Neuronal stem cell (in vitro differentiated cells): ENCODE results near the gene SLMAP.

Experiments
- DNase-seq: peaks from one replicate; pipeline ENCODE4 v3.0.0-alpha.2; 2013; ENCODE audit warnings: low spot score
- H2AFZ ChIP-seq: one replicate; pipeline ENCODE4 v1.6.1; 2013; ENCODE audit warnings: mild to moderate bottlenecking, low read length, inconsistent platforms
- H2AK5ac ChIP-seq: 2 replicates; pipeline ENCODE4 v1.6.1; 2013; ENCODE audit warnings: low read depth, mild to moderate bottlenecking, inconsistent platforms, low read length, moderate library complexity, mixed read lengths
- H2BK120ac ChIP-seq: 2 replicates; pipeline ENCODE4 v1.6.1; 2013; ENCODE audit warnings: low read depth, mild to moderate bottlenecking, inconsistent platforms, low read length, moderate library complexity, mixed read lengths
- H2BK12ac ChIP-seq: one replicate; pipeline ENCODE4 v1.6.1; 2013; ENCODE audit warnings: low read length, inconsistent platforms
- H2BK15ac ChIP-seq: 2 replicates; pipeline ENCODE4 v1.6.1; 2013; ENCODE audit warnings: mild to moderate bottlenecking, low read length, inconsistent platforms, mixed read lengths
- H2BK5ac ChIP-seq: one replicate; pipeline ENCODE4 v1.6.1; 2013; ENCODE audit warnings: inconsistent platforms, mild to moderate bottlenecking, low read length, moderate library complexity
- H3K14ac ChIP-seq: one replicate; pipeline ENCODE4 v1.6.1; 2013; ENCODE audit warnings: low read length, inconsistent platforms
- H3K18ac ChIP-seq: 2 replicates; pipeline ENCODE4 v1.6.1; 2013; ENCODE audit warnings: low read length, inconsistent platforms
- H3K23ac ChIP-seq: 2 replicates; pipeline ENCODE4 v1.6.1; 2013; ENCODE audit warnings: low read depth, mild to moderate bottlenecking, mixed read lengths, low read length, inconsistent platforms; ENCODE audit not compliant: poor library complexity
- H3K27ac ChIP-seq: replicated peaks from 3 replicates; pipeline ENCODE4 v1.5.1; 2013; ENCODE audit warnings: low read length, inconsistent platforms
- H3K27me3 ChIP-seq, 3 experiments: 2 replicates each; pipeline ENCODE4 v1.6.1; 2013; ENCODE audit warnings: low read length in 3 of 3, mild to moderate bottlenecking in 2 of 3, inconsistent platforms in 1 of 3, low read depth in 1 of 3, mixed read lengths in 1 of 3, moderate library complexity in 1 of 3; ENCODE audit not compliant: control insufficient read depth in 3 of 3, insufficient read depth in 3 of 3
- H3K36me3 ChIP-seq, 2 donors: replicated peaks in 1 of 2; 2 replicates each; pipeline ENCODE4 v1.6.1; 2013; ENCODE audit warnings: low read length in 2 of 2; ENCODE audit not compliant: control insufficient read depth in 2 of 2, insufficient read depth in 2 of 2
- H3K4ac ChIP-seq: 2 replicates; pipeline ENCODE4 v1.6.1; 2013; ENCODE audit warnings: inconsistent platforms, mild to moderate bottlenecking, low read length, moderate library complexity
- H3K4me1 ChIP-seq, 2 donors: 1 replicate in 1 of 2; 2 replicates in 1 of 2; pipeline ENCODE4 v1.6.1; 2013; ENCODE audit warnings: low read length in 2 of 2, low read depth in 1 of 2; ENCODE audit not compliant: control insufficient read depth in 2 of 2, insufficient read depth in 1 of 2
- H3K4me2 ChIP-seq: one replicate; pipeline ENCODE4 v1.6.1; 2013; ENCODE audit warnings: mild to moderate bottlenecking, low read length, inconsistent platforms; ENCODE audit not compliant: insufficient read depth, poor library complexity, severe bottlenecking
- H3K4me3 ChIP-seq, 2 donors: 2 replicates each; pipeline ENCODE4 v1.5.1; 2013; ENCODE audit warnings: low read length in 2 of 2, mild to moderate bottlenecking in 2 of 2, inconsistent platforms in 1 of 2, moderate library complexity in 1 of 2
- H3K79me1 ChIP-seq: one replicate; pipeline ENCODE4 v1.6.1; 2013; ENCODE audit warnings: low read depth, mild to moderate bottlenecking, inconsistent platforms, low read length, moderate library complexity
- H3K9ac ChIP-seq: one replicate; pipeline ENCODE4 v1.6.1; 2013; ENCODE audit warnings: mild to moderate bottlenecking, low read depth, low read length, inconsistent platforms; ENCODE audit not compliant: poor library complexity
- H3K9me3 ChIP-seq, 2 donors: replicated peaks in 1 of 2; 2 replicates each; pipeline versions ENCODE3 to v1.6.1; 2013; ENCODE audit warnings: low read length in 2 of 2, mild to moderate bottlenecking in 2 of 2, inconsistent platforms in 1 of 2, low read depth in 1 of 2, mixed read lengths in 1 of 2, moderate library complexity in 1 of 2; ENCODE audit not compliant: control insufficient read depth in 2 of 2, insufficient read depth in 1 of 2
- H4K8ac ChIP-seq: one replicate; pipeline ENCODE4 v1.6.1; 2013; ENCODE audit warnings: low read depth, mild to moderate bottlenecking, inconsistent platforms, low read length, moderate library complexity
- H4K91ac ChIP-seq: one replicate; pipeline ENCODE4 v1.6.1; 2013; ENCODE audit warnings: low read length, low read depth, mild to moderate bottlenecking, inconsistent platforms; ENCODE audit not compliant: poor library complexity
- WGBS, 2 donors: extraction: QIAGEN DNeasy Blood & Tissue Kit; methylation state at CpG; one replicate each; pipeline ENCODE4 v1.1.7; 2013; ENCODE audit warnings: missing lambda C conversion rate in 2 of 2, mixed read lengths in 1 of 2; ENCODE audit not compliant: insufficient read length in 2 of 2, insufficient replicate concordance in 1 of 2; ENCODE audit errors: extremely low coverage in 2 of 2; 5-methylcytosine and 5-hydroxymethylcytosine counted together

SLMAP gene

GRCh38 chr3:57957824-57958223, 201.7 kb downstream of the SLMAP start:
- no peak overlapping the region for H2BK15ac ChIP-seq
- peaks cover 6 to 15% of the 10 kb centered on the region in 2 donors for H3K4me1 ChIP-seq
- H2AFZ ChIP-seq: no peak overlapping the region
- H3K79me1 ChIP-seq: no peaks in the 10 kb centered on the region
- H3K27me3 ChIP-seq: no peaks in the 10 kb centered on the region
- H3K14ac ChIP-seq: no peak overlapping the region
- no peak overlapping the region for H2BK12ac ChIP-seq
- H2AK5ac ChIP-seq: no peak overlapping the region
- no peak overlapping the region for H4K8ac ChIP-seq
- H3K36me3 ChIP-seq: no peaks in the 10 kb centered on the region
- H4K91ac ChIP-seq: no peak overlapping the region
- DNase-seq: no peak
- H3K4me3 ChIP-seq: no peak overlapping the region
- no peaks in the 10 kb centered on the region for H3K9me3 ChIP-seq
- no peak overlapping the region for H3K9ac ChIP-seq
- no peak overlapping the region for H3K23ac ChIP-seq
- no peak overlapping the region for H2BK120ac ChIP-seq
- H3K27ac ChIP-seq: no peak overlapping the region
- H3K4ac ChIP-seq: no peak overlapping the region
- H2BK5ac ChIP-seq: no peak overlapping the region
- no peak overlapping the region for H3K18ac ChIP-seq
- no peak overlapping the region for H3K4me2 ChIP-seq
- WGBS, 2 donors: no CpG with 5 or more reads among the region's 1 CpG

GRCh38 chr3:57958642-57959422, 202.7 kb downstream of the SLMAP start:
- H3K14ac ChIP-seq: no peak overlapping the region
- no peaks in the 10 kb centered on the region for H3K79me1 ChIP-seq
- no peaks in the 10 kb centered on the region for H3K36me3 ChIP-seq
- H3K4me1 ChIP-seq: peaks cover 6 to 11% of the 10 kb centered on the region in 2 donors
- no CpG with 5 or more reads among the region's 13 CpGs for WGBS, 2 donors
- no peak overlapping the region for H3K9ac ChIP-seq
- H2BK120ac ChIP-seq: peak overlapping the region; percentile 25
- DNase-seq: no peak
- H4K91ac ChIP-seq: no peak overlapping the region
- no peak overlapping the region for H3K23ac ChIP-seq
- no peak overlapping the region for H2BK5ac ChIP-seq
- no peaks in the 10 kb centered on the region for H3K27me3 ChIP-seq
- H3K18ac ChIP-seq: peak overlapping the region; percentile 89
- H3K4me3 ChIP-seq: no peak overlapping the region
- no peak overlapping the region for H3K4ac ChIP-seq
- no peak overlapping the region for H3K4me2 ChIP-seq
- H2AK5ac ChIP-seq: no peak overlapping the region
- H2AFZ ChIP-seq: peak overlapping the region; percentile 77
- no peak overlapping the region for H2BK12ac ChIP-seq
- H3K27ac ChIP-seq: no peak overlapping the region
- H4K8ac ChIP-seq: no peak overlapping the region
- H3K9me3 ChIP-seq: no peaks in the 10 kb centered on the region
- peak overlapping the region; percentile 34 for H2BK15ac ChIP-seq

- no peak overlapping the region for H3K4me3 ChIP-seq
- no peaks in the 10 kb centered on the region for H3K9me3 ChIP-seq
- no peak overlapping the region for H2BK120ac ChIP-seq
- no peak for DNase-seq
- H4K91ac ChIP-seq: no peak overlapping the region
- H3K27ac ChIP-seq: no peak overlapping the region
- peak overlapping the region; percentile 89 for H3K18ac ChIP-seq
- no peak overlapping the region for H2BK5ac ChIP-seq
- no peak overlapping the region for H3K23ac ChIP-seq
- no peak overlapping the region for H3K9ac ChIP-seq
- peaks cover 6 to 11% of the 10 kb centered on the region in 2 donors for H3K4me1 ChIP-seq
- H3K4ac ChIP-seq: no peak overlapping the region
- no peak overlapping the region for H2BK15ac ChIP-seq
- H2BK12ac ChIP-seq: no peak overlapping the region
- H3K14ac ChIP-seq: no peak overlapping the region
- no peaks in the 10 kb centered on the region for H3K27me3 ChIP-seq
- no peaks in the 10 kb centered on the region for H3K36me3 ChIP-seq
- H2AFZ ChIP-seq: peak overlapping the region; percentile 77
- H3K4me2 ChIP-seq: no peak overlapping the region
- H3K79me1 ChIP-seq: no peaks in the 10 kb centered on the region
- no peak overlapping the region for H4K8ac ChIP-seq
- WGBS, 2 donors: no CpG with 5 or more reads among the region's 19 CpGs
- H2AK5ac ChIP-seq: no peak overlapping the region
Measured at GRCh38 chr3:57959423-57960173, 203.5 kb downstream of the SLMAP start.

- H3K14ac ChIP-seq: no peak overlapping the region
- H2BK120ac ChIP-seq: no peak overlapping the region
- no peak overlapping the region for H4K8ac ChIP-seq
- DNase-seq: no peak
- no peak overlapping the region for H4K91ac ChIP-seq
- no peak overlapping the region for H3K4me3 ChIP-seq
- no peak overlapping the region for H2BK12ac ChIP-seq
- no peaks in the 10 kb centered on the region for H3K36me3 ChIP-seq
- no peak overlapping the region for H2BK5ac ChIP-seq
- H2BK15ac ChIP-seq: no peak overlapping the region
- no peak overlapping the region for H2AK5ac ChIP-seq
- no peak overlapping the region for H3K4me2 ChIP-seq
- H3K4me1 ChIP-seq: peaks cover 6 to 11% of the 10 kb centered on the region in 2 donors
- H3K9ac ChIP-seq: no peak overlapping the region
- no peak overlapping the region for H3K4ac ChIP-seq
- H3K9me3 ChIP-seq: no peaks in the 10 kb centered on the region
- no peak overlapping the region for H3K27ac ChIP-seq
- WGBS, 2 donors: no CpG with 5 or more reads among the region's 4 CpGs
- H3K18ac ChIP-seq: peak overlapping the region; percentile 69
- no peaks in the 10 kb centered on the region for H3K27me3 ChIP-seq
- H3K79me1 ChIP-seq: no peaks in the 10 kb centered on the region
- H2AFZ ChIP-seq: peak overlapping the region; percentile 77
- H3K23ac ChIP-seq: no peak overlapping the region
Measured at GRCh38 chr3:57960174-57960505, 204.0 kb downstream of the SLMAP start.
